Thyroid gland (tissue), 4 donors: ENCODE measurements around the gene WNK1.

Experiments used
- POLR2A ChIP-seq, 2 donors: fragments of 450-650 bp; IDR thresholded peaks; one replicate each; pipeline ENCODE4 v1.6.1; 2017; ENCODE audit warnings: antibody characterized with exemption in 2 of 2, mild to moderate bottlenecking in 2 of 2, moderate library complexity in 1 of 2
- TF ChIP-seq, protein P1 (sequence below), 6 experiments: fragments of 200-600 bp in 3 of 6; fragments of 450-650 bp in 3 of 6; sonication (generic) in 3 of 6; IDR thresholded peaks; one replicate each; pipeline ENCODE4 v1.5.1; 2016 to 2019; ENCODE audit warnings: antibody characterized with exemption in 6 of 6, mild to moderate bottlenecking in 2 of 6, inconsistent platforms in 1 of 6, moderate library complexity in 1 of 6

GRCh38 chr12:765840-766239 lies 13.5 kb downstream of the WNK1 start:
- TF ChIP-seq, protein P1, sequence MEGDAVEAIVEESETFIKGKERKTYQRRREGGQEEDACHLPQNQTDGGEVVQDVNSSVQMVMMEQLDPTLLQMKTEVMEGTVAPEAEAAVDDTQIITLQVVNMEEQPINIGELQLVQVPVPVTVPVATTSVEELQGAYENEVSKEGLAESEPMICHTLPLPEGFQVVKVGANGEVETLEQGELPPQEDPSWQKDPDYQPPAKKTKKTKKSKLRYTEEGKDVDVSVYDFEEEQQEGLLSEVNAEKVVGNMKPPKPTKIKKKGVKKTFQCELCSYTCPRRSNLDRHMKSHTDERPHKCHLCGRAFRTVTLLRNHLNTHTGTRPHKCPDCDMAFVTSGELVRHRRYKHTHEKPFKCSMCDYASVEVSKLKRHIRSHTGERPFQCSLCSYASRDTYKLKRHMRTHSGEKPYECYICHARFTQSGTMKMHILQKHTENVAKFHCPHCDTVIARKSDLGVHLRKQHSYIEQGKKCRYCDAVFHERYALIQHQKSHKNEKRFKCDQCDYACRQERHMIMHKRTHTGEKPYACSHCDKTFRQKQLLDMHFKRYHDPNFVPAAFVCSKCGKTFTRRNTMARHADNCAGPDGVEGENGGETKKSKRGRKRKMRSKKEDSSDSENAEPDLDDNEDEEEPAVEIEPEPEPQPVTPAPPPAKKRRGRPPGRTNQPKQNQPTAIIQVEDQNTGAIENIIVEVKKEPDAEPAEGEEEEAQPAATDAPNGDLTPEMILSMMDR (IDR thresholded peaks at IDR 0.05): no peak
- TF ChIP-seq POLR2A (IDR thresholded peaks at IDR 0.05): no peak
